HG03108 (cell line): Measurements from ENCODE around the gene IPO11.
"Not testable (repeated sequence)": the region's sequence is repeated elsewhere in the genome, so short reads cannot be mapped to it uniquely, and the experiment has no call there.

Source experiments
- ATAC-seq: cut with Tn5 transposase; IDR thresholded peaks from one replicate; pipeline ENCODE4 v1.9.1; 2021; ENCODE audit warnings: moderate library complexity; ENCODE audit not compliant: unreplicated experiment

The IPO11 gene

DNA sequence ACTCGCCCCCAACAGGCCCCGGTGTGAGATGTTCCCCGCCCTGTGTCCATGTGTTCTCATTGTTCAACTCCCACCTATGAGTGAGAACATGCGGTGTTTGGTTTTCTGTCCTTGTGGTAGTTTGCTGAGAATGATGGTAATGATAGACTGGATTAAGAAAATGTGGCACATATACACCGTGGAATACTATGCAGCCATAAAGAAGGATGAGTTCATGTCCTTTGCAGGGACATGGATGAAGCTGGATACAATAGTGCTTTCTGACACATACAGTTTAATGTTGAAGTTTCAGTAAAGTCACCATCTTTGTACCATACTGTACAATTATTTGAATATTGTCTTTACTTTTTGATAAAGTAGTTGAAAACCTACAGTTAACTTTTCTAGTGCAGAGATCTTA is 96.2 kb downstream of the IPO11 start:
- not testable (repeated sequence) for ATAC-seq

DNA sequence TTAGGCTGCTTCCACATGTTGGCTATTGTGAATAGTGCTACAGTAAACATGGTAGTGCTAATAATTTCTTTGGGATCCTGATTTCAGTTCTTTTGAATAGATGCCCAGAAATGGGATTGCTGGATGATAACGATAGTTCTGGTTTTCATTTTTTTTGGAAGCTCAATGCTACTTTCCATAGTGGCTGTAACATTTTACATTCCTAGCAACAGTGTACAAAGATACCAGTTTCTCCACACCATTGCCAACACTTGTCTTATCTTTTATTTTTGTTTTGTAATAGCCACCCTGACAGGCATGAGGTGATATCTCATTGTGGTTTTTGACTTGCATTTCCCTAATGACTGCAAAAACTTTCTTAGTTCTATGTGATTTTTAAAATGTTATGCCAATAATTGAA is 97.2 kb downstream of the IPO11 start:
- no peak for ATAC-seq

DNA sequence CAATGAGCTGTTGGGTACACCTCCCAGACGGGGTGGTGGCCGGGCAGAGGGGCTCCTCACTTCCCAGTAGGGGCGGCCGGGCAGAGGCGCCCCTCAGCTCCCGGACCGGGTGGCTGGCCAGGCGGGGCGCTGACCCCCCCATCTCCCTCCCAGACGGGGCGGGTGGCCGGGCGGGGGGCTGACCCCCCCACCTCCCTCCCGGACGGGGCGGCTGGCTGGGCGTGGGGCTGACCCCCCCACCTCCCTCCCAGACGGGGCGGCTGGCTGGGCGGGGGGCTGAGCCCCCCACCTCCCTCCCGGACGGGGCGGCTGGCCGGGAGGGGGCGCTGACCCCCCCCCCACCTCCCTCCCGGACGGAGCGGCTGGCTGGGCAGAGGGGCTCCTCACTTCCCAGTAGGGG is 100.5 kb downstream of the IPO11 start:
- ATAC-seq = not testable (repeated sequence)

DNA sequence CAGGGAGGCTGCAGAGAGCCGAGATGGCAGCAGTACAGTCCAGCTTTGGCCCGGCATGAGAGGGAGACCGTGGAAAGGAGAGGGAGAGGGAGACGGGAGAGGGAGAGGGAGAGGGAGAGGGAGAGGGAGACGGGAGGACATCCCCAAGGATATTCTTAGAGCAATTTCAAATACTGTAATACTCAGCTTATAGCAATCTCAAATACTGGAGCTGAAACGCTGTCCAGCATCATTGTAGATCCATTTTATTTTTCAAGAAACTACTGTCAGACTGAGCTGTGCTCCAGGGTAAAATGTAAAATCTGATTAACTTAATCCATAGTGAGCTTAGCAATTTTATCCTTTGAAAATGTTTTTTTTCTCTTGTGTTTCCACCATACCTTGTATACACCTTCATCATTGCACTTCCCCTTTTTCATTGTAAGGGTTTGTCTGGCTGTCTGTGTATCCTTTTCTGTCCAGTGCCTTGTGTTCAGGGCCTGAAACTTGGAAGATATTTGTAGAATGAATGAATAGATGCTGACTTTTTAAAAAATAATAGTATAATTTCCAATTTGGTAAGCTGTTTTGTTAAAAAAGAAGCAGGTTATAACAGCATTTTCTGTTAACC is 102.1 kb downstream of the IPO11 start:
- no peak for ATAC-seq

DNA sequence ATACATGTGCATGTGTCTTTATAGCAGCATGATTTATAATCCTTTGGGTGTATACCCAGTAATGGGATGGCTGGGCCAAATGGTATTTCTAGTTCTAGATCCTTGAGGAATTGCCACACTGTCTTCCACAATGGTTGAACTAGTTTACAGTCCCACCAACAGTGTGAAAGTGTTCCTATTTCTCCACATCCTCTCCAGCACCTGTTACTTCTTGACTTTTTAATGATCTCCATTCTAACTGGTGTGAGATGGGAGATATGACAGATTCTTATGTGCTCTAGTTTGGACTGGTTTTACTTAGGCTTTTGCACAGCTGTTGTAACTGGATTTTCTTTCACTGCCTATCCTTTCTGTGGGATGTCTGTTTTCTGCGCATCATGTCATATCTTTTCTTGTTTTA is 108.2 kb downstream of the IPO11 start:
- not testable (repeated sequence) for ATAC-seq

DNA sequence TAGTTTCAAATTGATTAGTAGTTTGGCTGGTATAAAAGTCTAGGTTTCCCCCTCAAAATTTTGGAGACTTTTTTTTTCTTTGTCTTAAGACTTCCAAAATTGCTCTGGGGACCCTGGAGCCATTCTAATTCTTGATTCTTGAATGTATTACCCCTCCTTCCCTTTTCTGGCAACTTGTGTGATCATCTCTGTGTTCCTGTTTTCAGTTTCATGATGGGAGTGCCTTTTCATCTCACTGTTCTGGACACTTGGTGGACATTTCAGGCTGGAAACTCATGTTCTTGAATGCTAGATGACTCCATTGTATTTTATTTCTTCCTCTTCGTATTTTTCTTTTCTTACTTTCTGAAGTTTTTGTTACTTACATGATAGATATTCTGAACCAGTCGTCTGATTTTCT is 108.8 kb downstream of the IPO11 start:
- no peak for ATAC-seq

DNA sequence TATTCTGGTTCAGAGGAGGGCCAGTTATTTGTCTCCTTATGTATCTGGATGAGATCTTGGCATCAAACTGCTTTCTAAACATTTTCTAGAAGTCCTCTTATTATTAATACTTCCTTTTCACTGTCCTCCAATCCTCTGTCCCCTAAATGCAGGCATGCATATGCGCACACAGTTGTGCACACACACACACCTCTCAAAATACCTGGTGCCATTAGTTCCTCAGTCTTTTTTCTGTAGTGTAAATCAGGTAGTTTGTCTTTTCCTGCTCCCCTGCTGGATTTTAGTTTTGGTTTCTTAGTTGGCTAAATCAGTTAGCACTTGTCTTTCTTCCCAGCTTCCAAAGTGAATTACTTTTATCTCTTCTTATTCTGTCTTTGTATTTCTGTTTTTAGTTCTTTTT is 110.2 kb downstream of the IPO11 start:
- ATAC-seq = no peak

DNA sequence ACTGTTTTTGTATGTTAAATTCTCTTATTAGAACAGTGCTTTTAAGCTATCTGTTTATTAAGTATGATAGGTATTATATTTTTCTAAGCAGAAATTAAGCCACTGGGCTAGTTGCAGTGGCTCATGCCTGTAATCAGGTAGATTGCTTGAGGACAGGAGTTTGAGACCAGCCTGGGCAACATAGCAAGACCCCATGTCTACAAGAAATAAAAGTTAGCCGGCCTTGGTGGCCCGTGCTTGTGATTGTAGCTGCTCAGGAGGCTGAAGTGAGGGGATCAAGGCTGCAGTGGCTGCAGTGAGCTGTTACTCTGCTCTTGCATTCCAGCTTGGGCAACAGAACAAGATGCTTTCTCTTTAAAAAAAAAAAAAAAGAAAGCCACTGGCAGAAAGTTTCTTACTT is 121.0 kb downstream of the IPO11 start:
- ATAC-seq = no peak

DNA sequence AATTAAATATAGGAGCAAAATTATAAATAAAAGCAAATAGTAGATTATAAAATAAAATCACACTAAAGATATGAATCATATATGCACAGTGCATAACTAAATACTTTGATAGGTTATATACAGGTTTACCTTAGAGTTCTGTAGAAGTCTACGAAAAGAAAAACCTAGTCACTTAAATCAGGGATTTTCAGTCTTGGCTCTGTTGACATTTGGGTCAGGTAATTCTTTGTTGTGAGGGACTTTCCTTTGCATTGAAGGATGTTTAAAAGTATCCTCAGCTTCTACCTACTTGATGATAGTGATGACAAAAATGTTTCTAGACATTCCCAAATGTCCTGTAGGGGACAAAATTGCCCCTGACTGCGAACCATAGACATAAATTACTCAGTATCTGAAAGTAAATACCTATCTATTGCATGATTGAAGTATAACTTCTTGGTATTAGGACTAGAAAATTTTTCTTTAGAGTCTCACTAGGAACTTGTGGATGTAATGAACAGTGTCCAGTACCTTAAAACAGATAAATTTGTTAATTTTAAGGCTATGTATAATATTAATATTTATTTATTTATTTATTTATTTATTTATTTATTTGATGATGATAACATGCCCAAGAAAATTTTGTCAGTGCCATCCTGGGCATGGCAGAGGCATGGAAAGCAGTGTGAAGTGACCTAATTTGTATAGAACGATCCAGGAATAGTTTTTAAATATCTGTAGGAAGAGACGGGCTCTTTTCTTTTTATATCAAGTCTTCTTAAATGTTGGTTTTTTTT is 122.1 kb downstream of the IPO11 start:
- ATAC-seq = no peak

DNA sequence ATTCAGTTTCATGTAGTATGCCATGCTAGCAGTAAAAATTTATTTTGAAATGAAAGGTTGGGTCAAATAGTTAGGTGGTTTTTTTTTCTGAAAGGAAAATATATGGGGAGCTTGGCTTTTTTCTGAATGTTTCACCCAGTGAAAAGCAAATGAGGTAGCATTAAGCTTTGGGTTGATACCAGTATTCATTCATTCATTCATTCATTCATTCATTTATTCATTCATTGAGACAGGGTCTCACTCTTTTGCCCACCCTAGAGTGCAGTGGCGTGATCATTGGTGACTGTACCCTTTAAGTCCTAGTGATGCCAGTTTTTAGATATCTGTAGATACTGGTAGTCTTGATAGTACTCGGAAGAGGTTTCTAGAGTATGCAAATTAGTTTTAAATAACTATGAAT is 123.7 kb downstream of the IPO11 start:
- no peak for ATAC-seq

DNA sequence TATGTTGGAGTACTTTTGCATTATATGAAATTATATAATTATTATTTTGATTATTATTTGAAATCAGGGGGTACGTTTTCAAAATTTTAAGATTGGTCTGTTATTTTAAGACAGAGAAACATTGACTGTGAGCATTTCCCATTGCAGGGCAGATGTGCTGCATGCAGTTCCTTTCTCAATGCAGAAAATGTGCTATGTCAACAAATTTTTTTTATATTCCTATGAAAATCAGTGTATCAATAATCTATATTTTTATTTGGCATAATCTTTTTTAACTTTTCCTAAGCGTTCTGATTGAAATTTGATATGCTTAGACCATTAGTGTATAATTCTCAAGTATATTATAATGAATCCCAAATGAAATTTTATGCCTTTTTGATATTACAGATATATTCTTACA is 124.2 kb downstream of the IPO11 start:
- ATAC-seq = no peak

DNA sequence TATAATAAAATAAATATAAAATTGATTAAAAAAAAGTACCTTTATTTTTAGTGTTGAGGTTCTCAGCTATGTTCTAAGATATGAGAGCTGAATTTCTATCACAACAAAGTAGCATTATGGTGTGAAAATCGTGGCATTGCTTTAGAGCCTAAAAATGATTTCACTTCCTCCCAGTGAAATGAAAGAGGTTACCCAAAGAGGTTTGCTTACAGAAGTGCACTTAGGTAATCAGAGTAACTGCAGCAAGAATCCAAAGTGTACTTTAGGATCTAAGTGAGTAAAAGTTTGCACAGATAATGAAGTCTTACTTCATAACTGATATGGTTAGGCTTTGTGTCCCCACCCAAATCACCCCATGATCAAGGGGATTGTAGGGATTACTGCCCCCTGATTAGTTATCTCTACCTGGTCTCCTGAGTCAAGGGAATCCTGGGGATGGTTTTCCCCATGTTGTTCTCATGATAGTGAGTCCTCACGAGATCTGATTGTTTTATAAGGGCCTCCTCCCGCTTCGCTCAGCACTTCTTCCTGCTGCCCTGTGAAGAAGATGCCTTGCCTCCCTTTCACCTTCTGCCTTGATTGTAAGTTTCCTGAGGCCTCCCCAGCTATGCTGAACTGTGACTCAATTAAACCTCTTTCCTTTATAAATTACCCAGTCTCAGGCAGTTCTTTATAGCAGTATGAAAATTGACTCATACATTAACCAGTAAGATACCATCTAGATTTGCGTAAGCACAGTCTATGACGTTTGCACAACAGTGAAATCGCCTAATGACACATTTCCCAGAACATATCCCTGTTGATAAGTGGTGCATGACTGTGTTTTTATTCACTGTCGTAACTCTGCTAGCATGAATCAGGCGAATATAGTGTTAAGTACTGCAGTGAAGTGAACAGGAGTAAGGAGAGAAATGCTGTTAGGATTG is 125.7 kb downstream of the IPO11 start:
- no peak for ATAC-seq

DNA sequence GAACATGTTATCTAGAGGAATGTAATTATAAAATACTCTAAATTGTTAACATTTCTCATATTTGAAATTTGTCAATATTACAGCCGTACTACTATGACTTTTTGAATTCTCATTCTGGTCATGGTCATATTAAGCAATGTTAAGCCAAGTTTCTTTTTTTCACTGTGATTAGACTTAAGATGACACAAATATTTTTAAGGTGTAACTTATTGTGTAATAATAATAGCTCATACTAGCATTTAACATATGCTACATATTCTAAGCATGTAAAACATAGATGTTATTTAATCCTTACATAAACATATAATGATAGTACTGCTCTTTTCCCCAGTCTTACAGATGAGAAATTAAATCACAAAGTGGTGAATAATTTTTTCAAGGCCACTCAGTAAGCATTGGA is 130.2 kb downstream of the IPO11 start:
- ATAC-seq = no peak

DNA sequence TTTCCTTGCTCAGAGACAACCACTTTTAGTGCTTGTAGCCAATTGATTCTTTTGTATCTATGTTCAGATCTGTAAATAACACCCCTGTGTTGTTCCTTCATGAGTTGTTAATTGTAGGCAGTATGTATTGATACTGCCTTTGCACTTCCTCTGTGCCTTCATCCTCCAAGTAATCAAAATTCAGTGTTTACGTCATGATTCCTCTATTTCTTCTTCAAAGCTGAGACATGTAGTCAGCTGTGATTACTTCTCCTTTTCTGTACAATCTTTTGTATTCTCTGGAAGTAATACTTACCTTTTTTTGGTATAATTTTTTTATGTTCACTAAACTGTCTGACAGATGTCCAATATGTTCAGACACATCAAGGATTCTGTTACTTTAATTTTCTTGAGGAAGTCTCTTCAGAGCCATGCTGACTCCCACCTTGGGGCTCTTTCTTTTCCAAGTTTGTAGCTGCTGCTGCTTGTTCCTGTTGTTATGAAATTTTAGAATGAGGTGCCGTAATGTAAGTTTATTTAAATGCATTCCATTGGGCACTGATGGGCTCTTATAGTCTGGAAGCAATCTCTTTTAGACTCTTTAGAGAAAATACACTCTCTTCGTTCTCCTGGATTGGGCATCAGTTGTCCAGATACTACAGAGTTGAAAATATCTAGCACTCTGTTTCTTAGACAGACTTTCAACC is 135.5 kb downstream of the IPO11 start:
- no peak for ATAC-seq

DNA sequence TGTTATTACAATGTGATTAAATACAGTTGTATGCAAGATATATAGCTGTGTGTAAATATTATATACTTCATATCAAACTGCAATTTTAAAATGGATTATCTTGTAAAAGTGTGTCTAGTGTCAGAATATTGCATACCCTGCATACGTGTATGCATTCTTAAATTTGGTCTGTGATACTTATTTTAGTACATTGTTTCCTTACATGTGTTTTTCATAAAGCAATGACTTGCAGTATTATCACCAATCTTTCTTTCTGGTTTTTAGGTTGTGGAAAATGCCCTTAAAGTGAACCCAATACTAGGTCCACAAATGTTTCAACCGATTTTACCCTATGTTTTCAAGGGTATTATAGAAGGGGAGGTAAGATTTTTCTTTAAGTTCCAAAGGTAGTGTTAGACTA is 137.5 kb downstream of the IPO11 start:
- ATAC-seq = no peak

DNA sequence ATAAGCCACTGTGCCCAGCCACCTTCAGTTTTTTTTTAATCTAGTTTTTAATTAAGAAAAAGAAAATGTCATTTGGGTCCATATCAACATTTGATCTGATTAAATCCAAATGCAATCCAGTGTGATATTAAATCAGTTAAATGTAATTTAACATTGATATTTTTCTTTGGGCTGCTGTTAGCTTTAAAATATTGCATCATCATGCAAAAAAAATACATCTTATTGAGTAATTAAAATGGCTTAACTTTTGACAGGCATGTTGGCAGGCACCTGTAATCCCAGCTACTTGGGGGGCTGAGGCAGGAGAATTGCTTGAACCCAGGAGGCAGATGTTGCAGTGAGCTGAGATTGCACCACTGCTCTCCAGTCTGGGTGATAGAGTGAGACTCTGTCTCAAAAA is 143.4 kb downstream of the IPO11 start:
- no peak for ATAC-seq

DNA sequence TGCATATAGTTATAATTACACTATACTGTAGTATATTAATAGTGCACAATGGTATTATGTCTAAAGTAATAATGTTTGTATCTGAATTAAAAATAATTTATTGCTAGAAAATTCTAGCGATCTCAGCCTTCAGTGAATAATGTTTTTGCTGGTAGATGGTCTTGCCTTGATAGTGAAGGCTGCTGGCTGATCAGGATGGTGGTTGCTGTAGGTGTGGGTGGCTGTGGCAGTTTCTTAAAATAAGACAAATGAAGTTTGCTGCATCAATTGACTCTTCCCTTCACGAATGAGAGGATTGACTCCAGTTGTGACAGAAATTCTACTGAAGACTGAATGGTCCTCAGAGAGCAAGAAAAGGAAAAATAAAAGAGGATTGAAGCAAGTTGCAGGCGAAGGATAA is 146.4 kb downstream of the IPO11 start:
- no peak for ATAC-seq

DNA sequence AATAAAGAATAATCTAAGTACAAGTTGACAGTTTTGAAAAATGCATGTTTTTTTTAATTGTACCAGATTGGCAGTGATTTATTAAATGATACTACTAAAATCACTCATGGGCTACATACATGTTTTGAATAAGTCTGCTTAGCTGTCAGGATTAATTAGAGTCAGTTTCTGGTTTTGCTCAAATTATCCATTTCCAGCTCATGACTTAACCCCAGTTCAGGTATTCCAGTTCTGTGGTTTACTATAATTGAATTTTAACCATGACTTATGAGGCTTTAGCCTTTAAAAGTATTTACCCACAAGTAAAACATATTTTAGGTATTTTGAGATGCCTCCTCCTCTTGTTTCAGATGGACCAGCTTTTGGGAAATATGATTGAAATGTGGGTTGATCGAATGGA is 148.2 kb downstream of the IPO11 start:
- no peak for ATAC-seq

DNA sequence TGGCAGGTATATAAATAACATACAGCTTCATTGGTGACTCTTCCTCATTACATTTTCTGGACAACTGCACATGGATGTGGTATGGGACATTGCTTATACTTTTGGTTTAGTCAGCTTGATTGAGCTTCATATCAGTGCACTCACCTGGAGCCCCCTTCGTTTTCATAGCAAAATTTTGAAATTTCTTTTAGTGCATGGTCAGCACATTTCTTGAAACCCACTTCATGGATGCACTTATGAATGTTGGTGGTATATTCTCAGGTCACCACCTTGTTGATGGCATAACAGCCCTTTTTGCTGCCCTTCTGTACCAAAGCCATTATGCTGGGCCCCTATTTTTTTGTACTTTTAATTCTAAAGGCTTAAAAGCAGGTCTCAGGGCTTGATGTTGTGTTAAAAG is 149.3 kb downstream of the IPO11 start:
- no peak for ATAC-seq

DNA sequence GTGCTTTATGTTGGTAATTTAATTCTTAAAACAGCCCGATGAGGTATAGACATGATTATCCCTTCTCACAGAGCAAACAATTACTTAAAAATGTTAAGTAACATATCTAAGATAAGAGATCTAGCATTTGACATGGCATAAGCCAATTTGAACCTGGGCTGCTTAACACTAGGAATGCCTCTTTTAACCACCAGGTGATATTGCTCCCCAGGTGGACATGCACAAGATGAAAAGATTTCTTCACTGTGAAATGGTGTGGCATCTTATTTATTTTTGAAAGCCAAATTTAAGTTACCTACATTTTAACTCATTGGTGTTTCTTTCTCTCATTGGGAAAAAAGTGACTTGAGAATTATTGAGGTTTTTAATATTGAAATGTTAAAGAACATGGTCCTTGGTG is 150.3 kb downstream of the IPO11 start:
- ATAC-seq = no peak

DNA sequence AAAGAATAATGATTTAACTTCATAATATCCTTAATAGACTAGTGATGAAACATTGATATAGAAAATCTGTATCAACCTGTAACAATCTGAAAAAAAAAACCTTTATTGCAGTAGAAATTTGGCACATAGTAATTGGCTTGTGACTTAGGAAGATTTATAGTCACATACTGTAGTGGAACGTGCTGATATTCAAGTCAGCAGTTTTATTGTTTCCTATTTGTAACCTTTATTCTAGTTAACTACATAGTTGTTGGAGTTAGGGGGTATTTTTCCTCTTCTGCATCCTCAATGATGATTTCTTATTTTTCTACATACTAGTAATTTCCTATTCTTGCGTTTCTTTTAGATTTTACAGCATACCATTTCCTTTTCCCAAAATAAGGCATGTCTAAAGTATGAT is 151.5 kb downstream of the IPO11 start:
- ATAC-seq = no peak
